HG02885 (cell line): Measurements from ENCODE around the gene MORN5.
A peak's percentile ranks its signal among the peaks of the same experiment; 100 is the strongest.

Source experiments
- ATAC-seq: cut with Tn5 transposase; IDR thresholded peaks from one replicate; pipeline ENCODE4 v1.9.1; 2021; ENCODE audit warnings: mild to moderate bottlenecking; ENCODE audit not compliant: unreplicated experiment, poor library complexity

MORN5 gene

GRCh38 chr9:122140368-122141193 lies 19.1 kb upstream of the MORN5 start:
- ATAC-seq, result no peak

- no peak for ATAC-seq
Observed at GRCh38 chr9:122141671-122142070, 18.0 kb upstream of the MORN5 start.

GRCh38 chr9:122143296-122143695 lies 16.4 kb upstream of the MORN5 start:
- no peak for ATAC-seq

DNA sequence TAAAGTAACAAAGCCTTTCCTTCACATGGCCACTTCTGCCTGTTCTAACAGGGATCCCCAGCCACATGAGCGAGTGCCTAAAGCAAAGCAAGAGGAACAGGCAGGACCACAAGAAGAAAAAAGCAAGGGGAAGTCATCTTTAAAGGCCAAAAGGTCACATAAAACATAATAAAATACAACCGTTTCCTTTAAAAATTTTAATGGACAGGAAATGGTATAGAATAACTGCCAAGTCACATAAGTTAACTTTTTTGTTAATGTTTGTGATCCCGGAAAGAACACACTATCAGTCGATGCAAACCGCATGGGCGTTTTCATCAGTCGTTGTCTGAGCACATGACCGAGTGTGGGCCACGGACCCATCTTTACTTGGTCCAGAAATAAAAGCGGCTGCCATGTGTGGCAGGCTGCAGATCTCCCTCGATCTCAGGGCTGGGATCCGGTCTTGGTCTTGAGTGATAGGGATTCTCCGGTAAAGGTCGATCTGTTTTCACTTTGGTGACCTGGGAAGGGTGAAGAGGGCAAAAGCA lies 15.8 kb upstream of the MORN5 start:
- no peak for ATAC-seq

GRCh38 chr9:122144836-122145591 lies 14.7 kb upstream of the MORN5 start:
- ATAC-seq, result no peak

- ATAC-seq, result no peak
Observed at GRCh38 chr9:122145592-122145863, 14.2 kb upstream of the MORN5 start.

DNA sequence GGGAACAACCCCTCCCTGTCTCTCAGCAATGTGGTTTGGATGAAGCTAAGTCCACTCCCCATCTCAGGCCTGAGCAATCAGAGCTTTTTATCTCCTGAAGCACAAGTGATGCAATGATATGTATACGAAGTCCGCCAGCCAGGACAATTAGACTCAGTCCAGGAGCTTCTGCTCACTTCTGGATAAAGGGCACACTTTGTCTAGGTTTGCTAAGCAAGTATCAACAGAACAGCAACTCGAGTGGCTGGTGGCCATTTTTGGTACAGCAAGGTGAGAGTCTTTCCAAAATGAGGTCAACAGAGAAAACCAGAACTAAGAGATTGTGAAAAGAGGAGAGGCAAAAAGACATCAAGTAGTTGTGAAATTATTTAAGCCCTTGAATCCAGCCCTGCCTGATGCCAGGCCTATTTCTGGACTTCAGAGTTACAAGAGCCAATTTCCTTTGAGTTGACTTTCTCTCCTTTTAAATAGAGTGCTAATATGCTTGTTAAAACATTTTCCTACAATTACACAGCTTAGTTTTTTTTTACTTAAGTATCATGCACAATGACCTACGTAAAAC lies 8.4 kb upstream of the MORN5 start:
- no peak for ATAC-seq

DNA sequence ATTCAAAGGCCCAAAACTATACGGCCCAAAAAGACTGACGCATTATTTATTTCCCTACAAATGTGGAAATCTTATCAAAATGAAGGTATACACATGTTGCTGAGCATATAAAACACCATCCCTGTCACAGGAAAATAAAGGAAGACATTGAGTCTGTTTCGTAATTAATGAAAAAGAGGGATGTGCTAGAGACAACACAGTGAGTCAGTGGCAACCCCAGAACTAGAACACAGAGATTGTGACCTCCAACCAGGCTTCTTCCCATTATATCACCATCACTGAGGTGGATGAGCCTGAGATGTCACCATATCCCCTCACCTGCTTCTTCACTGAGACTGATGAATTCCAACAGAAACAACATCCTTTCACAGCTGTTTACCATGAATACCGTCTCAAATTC lies 3.9 kb upstream of the MORN5 start:
- ATAC-seq, result no peak

DNA sequence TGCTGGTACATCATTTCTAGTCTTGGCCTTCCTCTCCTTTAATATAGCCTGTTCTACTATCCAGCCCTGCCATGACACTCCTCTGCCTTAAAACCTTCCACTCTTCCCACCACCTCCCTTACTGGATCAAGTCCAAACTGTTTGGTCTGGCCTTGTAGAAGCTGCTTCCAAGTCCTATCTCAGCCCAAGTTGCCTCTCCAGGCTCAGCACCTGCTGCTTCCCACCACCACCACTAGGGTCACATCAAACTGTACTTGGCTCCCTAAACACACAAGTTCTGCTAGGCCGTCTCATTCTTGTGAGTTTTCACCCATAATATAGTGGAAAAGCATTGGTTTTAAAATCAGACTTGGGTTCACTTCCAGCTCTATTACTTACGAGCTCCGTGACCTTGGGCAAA lies 1.5 kb upstream of the MORN5 start:
- peak; percentile 43 for ATAC-seq

DNA sequence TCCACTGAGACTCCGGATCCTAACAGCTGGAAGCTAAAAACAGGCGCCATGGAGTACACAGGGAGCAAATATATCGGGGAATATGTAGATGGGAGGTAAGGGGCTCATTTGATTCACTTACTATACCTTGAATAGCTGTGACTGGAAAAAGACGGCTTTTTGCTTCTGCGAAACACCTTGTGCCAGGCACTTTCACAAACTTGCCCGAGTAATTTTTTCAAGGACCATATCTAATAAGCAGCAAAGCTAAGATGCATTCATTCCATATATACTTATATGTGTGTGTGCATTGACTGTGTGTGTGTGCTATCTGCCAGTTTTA lies 178 bp downstream of the MORN5 start:
- ATAC-seq, result no peak

GRCh38 chr9:122162415-122162814 lies 2.7 kb downstream of the MORN5 start:
- no peak for ATAC-seq

- ATAC-seq, result no peak
Observed at GRCh38 chr9:122164286-122164685, 4.6 kb downstream of the MORN5 start.

GRCh38 chr9:122168356-122168755 lies 8.6 kb downstream of the MORN5 start:
- ATAC-seq, result no peak

- no peak for ATAC-seq
Observed at GRCh38 chr9:122172131-122172530, 12.4 kb downstream of the MORN5 start.

DNA sequence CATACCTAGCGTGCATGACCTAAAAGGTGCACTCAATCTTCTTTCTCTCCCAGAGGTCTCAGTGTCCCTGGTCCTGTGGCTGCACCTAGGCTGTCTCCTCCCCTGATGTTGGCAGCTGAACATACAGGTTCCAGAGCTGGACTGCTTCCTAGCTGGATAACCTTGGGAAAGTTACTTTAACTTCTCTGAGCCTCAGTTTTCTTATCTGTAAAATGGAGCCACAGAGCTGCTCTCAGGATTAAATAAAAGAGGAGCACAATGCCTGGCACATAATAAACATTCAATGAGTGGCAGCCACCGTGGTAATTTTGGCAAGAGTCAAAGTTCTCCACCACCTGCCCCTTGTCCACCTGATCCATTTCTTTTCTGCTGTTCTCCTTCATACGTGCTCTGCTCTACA lies 14.0 kb downstream of the MORN5 start:
- no peak for ATAC-seq

GRCh38 chr9:122176916-122177315 lies 17.2 kb downstream of the MORN5 start:
- ATAC-seq, result no peak

DNA sequence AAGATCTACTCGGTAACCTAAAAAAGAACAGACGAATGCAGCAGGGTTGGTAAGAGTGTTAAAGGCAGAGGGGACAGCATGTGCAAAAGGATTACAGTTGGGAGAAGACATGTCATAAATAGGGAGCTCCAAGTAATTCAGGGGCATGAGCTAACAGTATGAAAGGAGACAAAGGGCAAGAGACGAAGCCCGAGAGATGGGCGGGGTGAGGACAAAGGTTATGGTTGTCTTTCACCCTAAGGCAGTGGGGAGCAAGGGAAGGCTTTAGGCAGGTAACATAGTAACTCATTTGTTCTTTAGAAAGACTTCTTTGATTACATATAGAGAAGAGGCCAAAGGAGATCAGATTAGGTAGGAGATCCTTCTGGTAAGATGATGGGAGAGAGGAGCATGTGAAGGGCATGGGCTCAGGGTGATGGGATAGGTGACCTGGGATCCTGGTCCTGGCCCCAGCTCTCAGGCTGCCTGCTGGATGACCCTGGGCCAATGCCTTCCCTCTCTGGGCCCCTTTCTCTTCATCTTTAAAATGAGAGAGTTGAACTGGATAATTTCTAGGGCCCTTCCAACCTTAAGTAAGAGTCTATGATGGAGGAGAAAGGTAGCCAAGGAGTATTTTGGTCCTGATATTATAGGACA lies 19.5 kb downstream of the MORN5 start:
- no peak for ATAC-seq

DNA sequence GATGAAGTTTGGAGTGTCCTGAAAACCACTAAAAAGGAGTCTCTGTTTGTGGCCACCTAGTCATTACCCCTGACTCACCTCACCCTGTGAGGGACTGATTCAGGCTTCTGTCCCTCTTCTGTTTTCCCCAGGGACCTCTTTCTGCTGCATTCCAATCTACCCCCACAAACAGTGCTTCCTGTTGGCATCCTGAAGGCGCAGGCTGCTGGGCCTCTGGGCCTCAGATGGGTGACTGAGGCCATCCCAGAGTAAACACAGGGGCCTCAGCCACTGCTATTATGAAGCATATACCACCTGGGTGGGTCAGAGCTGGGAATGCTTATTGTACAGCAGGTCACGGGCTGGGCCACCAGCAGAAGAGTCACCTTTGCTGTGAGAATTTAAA lies 20.0 kb downstream of the MORN5 start:
- ATAC-seq, result no peak

DNA sequence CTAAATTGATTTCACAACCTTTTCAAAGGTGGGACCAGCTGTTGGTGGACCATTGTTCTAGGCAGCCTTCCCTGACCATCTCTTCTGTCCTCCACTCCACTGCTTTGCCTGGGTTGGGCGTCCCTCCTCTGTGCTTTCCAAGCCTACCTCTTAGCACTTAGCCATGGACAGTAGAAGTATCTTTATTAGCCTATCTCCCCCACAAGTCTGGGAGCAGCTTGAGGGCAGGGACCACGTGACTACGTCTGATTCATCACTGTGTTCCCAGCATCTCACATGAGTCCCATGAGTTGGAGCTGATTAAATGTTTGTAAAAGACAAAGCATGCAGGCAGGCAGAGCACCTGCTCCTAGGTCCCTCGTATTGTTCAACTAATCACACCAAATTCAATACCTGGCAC lies 20.9 kb downstream of the MORN5 start:
- ATAC-seq, result no peak

DNA sequence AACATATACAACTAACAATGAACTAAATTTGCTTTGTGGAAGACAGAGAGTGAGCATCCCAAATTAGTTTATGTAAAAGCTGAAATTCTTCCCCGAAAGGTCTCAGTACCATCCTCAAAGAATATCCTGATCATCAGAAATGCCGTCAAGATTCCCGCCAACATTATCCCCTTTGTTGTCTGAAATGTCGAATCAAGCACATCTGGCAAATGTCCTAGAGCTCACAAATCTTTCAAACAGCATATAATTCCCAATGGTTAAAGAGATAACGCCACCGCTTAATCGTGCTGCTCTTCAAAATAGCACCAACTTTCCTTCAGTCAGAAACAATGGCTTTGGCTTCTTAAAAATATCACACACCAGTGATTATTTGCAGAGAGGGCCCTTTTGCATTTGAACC lies 23.8 kb downstream of the MORN5 start:
- ATAC-seq, result no peak

- no peak for ATAC-seq
Observed at GRCh38 chr9:122184551-122184950, 24.8 kb downstream of the MORN5 start.
